ENCODE data around the gene NYAP1.

The NYAP1 gene

GRCh38 chr7:100457033-100457432, 26.7 kb upstream of the NYAP1 start:
- no peak for DNase-seq (ENCODE audit: low read depth, low spot score)

GRCh38 chr7:100464210-100464660, 19.5 kb upstream of the NYAP1 start, which contains the start of gene SPACDR:
SPACDR (minus strand) TSS chr7:100464260; CDS start chr7:100464025, 235 bp downstream.
- no peak for DNase-seq (ENCODE audit: low read depth, low spot score)

GRCh38 chr7:100464791-100465190, 18.9 kb upstream of the NYAP1 start:
- DNase-seq (ENCODE audit: low read depth, low spot score), result no peak

- DNase-seq (ENCODE audit: low read depth, low spot score), result no peak
Observed at GRCh38 chr7:100465299-100465698, 18.4 kb upstream of the NYAP1 start.

GRCh38 chr7:100465702-100466311, 17.9 kb upstream of the NYAP1 start:
- DNase-seq (ENCODE audit: low read depth, low spot score), result peak; percentile 68

- DNase-seq (ENCODE audit: low read depth, low spot score), result no peak
Observed at GRCh38 chr7:100466653-100467605, 16.8 kb upstream of the NYAP1 start.

- no peak for DNase-seq (ENCODE audit: low read depth, low spot score)
Observed at GRCh38 chr7:100467638-100468373, 15.9 kb upstream of the NYAP1 start.

- DNase-seq (ENCODE audit: low read depth, low spot score), result peak; percentile 95
Observed at GRCh38 chr7:100469227-100470044, 14.3 kb upstream of the NYAP1 start.

GRCh38 chr7:100471021-100471420, 12.7 kb upstream of the NYAP1 start:
- no peak for DNase-seq (ENCODE audit: low read depth, low spot score)

GRCh38 chr7:100472121-100472851, 11.4 kb upstream of the NYAP1 start:
- DNase-seq (ENCODE audit: low read depth, low spot score), result no peak

GRCh38 chr7:100472854-100473499, 10.8 kb upstream of the NYAP1 start:
- no peak for DNase-seq (ENCODE audit: low read depth, low spot score)

- DNase-seq (ENCODE audit: low read depth, low spot score), result no peak
Observed at GRCh38 chr7:100475549-100475948, 8.2 kb upstream of the NYAP1 start.

GRCh38 chr7:100476101-100476780, 7.5 kb upstream of the NYAP1 start:
- no peak for DNase-seq (ENCODE audit: low read depth, low spot score)

GRCh38 chr7:100476903-100477870, 6.5 kb upstream of the NYAP1 start:
- no peak for DNase-seq (ENCODE audit: low read depth, low spot score)

GRCh38 chr7:100477871-100478267, 5.9 kb upstream of the NYAP1 start:
- DNase-seq (ENCODE audit: low read depth, low spot score), result no peak

GRCh38 chr7:100478958-100479660, 4.6 kb upstream of the NYAP1 start, which contains the start of gene TSC22D4:
TSC22D4 (minus strand) TSS chr7:100479214; CDS start chr7:100478038, 1,176 bp downstream.
- peak; percentile 92 for DNase-seq (ENCODE audit: low read depth, low spot score)

GRCh38 chr7:100481466-100481865, 2.3 kb upstream of the NYAP1 start:
- no peak for DNase-seq (ENCODE audit: low read depth, low spot score)

All from ELF-1 (cell line).